Suprapubic skin (tissue), 4 donors: ENCODE measurements around the gene PIEZO1.

Experiments
- POLR2A ChIP-seq, 2 donors: fragments of 450-650 bp; IDR thresholded peaks; one replicate each; pipeline ENCODE4 v1.6.1; 2017; ENCODE audit warnings: antibody characterized with exemption in 2 of 2, mild to moderate bottlenecking in 2 of 2, moderate library complexity in 2 of 2
- POLR2AphosphoS5 ChIP-seq, 3 donors: sonication (generic); formaldehyde crosslinking; IDR thresholded peaks; one replicate each; pipeline ENCODE4 v1.6.1; 2017; ENCODE audit warnings: antibody characterized with exemption in 3 of 3
- TF ChIP-seq, protein P1 (sequence below), 2 donors: fragments of 200-600 bp in 1 of 2; fragments of 450-650 bp in 1 of 2; sonication (generic) in 1 of 2; IDR thresholded peaks; one replicate each; pipeline ENCODE4 v1.5.1; 2016 to 2019; ENCODE audit warnings: antibody characterized with exemption in 2 of 2, mild to moderate bottlenecking in 1 of 2, moderate library complexity in 1 of 2

DNA sequence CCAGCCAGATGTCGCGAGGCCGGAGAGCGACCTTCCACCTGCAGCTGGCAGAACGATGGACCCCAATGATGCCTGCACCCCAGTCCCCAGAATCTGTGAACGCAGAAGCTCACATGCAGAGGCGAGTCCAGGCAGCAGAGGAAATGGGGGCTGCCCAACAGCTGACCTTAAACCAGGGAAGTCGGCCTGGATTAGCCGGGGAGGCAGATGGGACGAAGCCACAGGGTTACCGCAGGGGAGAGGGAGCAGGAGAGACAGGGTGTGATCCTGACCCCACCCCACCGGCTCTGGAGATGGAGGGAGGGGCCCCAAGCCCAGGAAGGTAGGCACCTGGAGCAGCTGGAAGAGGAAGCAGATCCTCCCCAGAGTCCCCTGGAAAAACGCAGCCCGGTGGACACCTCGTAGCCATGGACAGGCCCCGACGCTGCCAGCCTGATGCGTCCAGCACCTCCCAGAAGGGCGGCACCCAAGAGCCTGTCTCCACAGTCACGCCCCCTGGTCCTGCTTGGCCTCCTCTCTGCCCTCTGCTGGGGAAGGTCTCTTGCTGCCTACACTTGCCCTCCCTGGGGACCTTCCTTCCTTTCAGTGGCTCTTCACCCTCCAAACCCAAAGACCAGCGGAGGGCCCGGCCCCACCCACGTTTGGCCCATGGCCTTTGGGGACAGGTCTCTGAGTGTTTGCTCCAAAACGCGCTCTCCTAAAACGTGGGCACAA is 37.3 kb downstream of the PIEZO1 start:
- TF ChIP-seq, protein P1, sequence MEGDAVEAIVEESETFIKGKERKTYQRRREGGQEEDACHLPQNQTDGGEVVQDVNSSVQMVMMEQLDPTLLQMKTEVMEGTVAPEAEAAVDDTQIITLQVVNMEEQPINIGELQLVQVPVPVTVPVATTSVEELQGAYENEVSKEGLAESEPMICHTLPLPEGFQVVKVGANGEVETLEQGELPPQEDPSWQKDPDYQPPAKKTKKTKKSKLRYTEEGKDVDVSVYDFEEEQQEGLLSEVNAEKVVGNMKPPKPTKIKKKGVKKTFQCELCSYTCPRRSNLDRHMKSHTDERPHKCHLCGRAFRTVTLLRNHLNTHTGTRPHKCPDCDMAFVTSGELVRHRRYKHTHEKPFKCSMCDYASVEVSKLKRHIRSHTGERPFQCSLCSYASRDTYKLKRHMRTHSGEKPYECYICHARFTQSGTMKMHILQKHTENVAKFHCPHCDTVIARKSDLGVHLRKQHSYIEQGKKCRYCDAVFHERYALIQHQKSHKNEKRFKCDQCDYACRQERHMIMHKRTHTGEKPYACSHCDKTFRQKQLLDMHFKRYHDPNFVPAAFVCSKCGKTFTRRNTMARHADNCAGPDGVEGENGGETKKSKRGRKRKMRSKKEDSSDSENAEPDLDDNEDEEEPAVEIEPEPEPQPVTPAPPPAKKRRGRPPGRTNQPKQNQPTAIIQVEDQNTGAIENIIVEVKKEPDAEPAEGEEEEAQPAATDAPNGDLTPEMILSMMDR (IDR thresholded peaks at IDR 0.05) = peak in 1 of 2 donors; percentile 24
- TF ChIP-seq POLR2AphosphoS5 (IDR thresholded peaks at IDR 0.05) (no peak), POLR2A (IDR thresholded peaks at IDR 0.05) (no peak)
